OCI-LY7 (cell line): ENCODE results near the gene ST3GAL3. TPM values are rescaled to one million over a fixed set of nuclear protein-coding genes. Genes with fewer than 3 reads are reported as not detected.

Experiments used
- BruUV-seq: library from RNA; stranded (reverse); fragments of 400-500 nt; replicated peaks from 2 replicates; lab custom pipeline; 2021; lab: Mats Ljungman, UMichigan
- CTCF ChIA-PET: fragments of 300-600 bp; sonication (Branson Sonifier 250); formaldehyde crosslinking; loops from one replicate; lab custom pipeline; 2022; ENCODE audit warnings: antibody characterized with exemption; ENCODE audit not compliant: unreplicated experiment; lab: Charles Lee
- POLR2A ChIA-PET: fragments of 300-600 bp; sonication (Branson Sonifier 250); formaldehyde crosslinking; loops from one replicate; lab custom pipeline; 2022; ENCODE audit warnings: antibody characterized with exemption; lab: Charles Lee
- DNase-seq: peaks from one replicate; pipeline ENCODE4 v3.0.0-alpha.2; 2015; ENCODE audit warnings: low spot score
- H2AFZ ChIP-seq: fragments of 200-600 bp; sonication (generic), shearing (Covaris generic); 2 replicates; pipeline ENCODE4 v1.6.1; 2014; ENCODE audit warnings: mild to moderate bottlenecking, antibody characterized with exemption, low read length, moderate library complexity
- H3K27ac ChIP-seq: fragments of 200-600 bp; sonication (generic); 2 replicates; pipeline ENCODE4 v1.5.1; 2014; ENCODE audit warnings: mixed run types, low read depth, mild to moderate bottlenecking, moderate library complexity, low read length, inconsistent platforms; ENCODE audit not compliant: poor library complexity, severe bottlenecking
- H3K36me3 ChIP-seq: fragments of 200-600 bp; sonication (generic); 2 replicates; pipeline ENCODE4 v1.6.1; 2014; ENCODE audit warnings: mild to moderate bottlenecking, antibody characterized with exemption, low read length, moderate library complexity, mixed read lengths; ENCODE audit not compliant: insufficient read depth
- H3K4me1 ChIP-seq: fragments of 200-600 bp; sonication (generic); 2 replicates; pipeline ENCODE4 v1.5.1; 2014; ENCODE audit warnings: mild to moderate bottlenecking, low read length; ENCODE audit not compliant: insufficient read depth, poor library complexity, severe bottlenecking
- H3K4me2 ChIP-seq: fragments of 200-600 bp; sonication (generic); 2 replicates; pipeline ENCODE4 v1.6.1; 2014; ENCODE audit warnings: mild to moderate bottlenecking, low read length
- H3K4me3 ChIP-seq: fragments of 200-600 bp; sonication (generic); 2 replicates; pipeline ENCODE4 v1.5.1; 2014; ENCODE audit warnings: mild to moderate bottlenecking, low read depth, low read length; ENCODE audit not compliant: poor library complexity, severe bottlenecking
- H3K79me2 ChIP-seq: fragments of 200-600 bp; sonication (generic); 2 replicates; pipeline ENCODE4 v1.6.1; 2016; ENCODE audit warnings: low read depth, mild to moderate bottlenecking, low read length, moderate library complexity, mixed read lengths; ENCODE audit not compliant: insufficient read depth
- H3K9me2 ChIP-seq: fragments of 200-600 bp; sonication (generic); 2 replicates; pipeline ENCODE4 v1.6.1; 2016; ENCODE audit warnings: mild to moderate bottlenecking, low read length, mixed read lengths; ENCODE audit not compliant: insufficient read depth
- H3K9me3 ChIP-seq: fragments of 200-600 bp; sonication (generic); 2 replicates; pipeline ENCODE4 v1.6.1; 2014; ENCODE audit warnings: mild to moderate bottlenecking, mixed run types, low read length, mixed read lengths
- H4K20me1 ChIP-seq: fragments of 200-600 bp; sonication (generic); 2 replicates; pipeline ENCODE4 v1.6.1; 2014; ENCODE audit warnings: mild to moderate bottlenecking, antibody characterized with exemption, low read length, moderate library complexity, mixed read lengths; ENCODE audit not compliant: insufficient read depth
- CTCF ChIP-seq: fragments of 200-600 bp; sonication (generic); conservative IDR thresholded peaks from 2 replicates; pipeline ENCODE4 v1.5.1; 2014; ENCODE audit warnings: mild to moderate bottlenecking, antibody characterized with exemption, low read length, moderate library complexity, mixed read lengths
- EZH2phosphoT487 ChIP-seq: fragments of 200-600 bp; sonication (generic); IDR thresholded peaks from 2 replicates; pipeline ENCODE4 v1.6.1; 2018; ENCODE audit warnings: low read depth, borderline replicate concordance, mild to moderate bottlenecking, mixed run types, antibody characterized with exemption, low read length, moderate library complexity, mixed read lengths
- intact Hi-C: fragments of 100-400 bp; cut with micrococcal nuclease; formaldehyde crosslinking; loops from one replicate; pipeline ENCODE4 v1.10.0; 2022; ENCODE audit not compliant: unreplicated experiment
- total RNA-seq, 2 experiments: library from RNA; depleted of rRNA in 1 of 2; stranded (reverse); fragments of >200 nt in 1 of 2; shearing (Covaris generic) in 1 of 2; gene quantifications; 2 replicates each; pipeline ENCODE4 v1.2.3, GENCODE V29; 2014 to 2022

Gene ST3GAL3
- total RNA-seq, 2 experiments from 2014 or later = 24.0 to 45.0 TPM

DNA sequence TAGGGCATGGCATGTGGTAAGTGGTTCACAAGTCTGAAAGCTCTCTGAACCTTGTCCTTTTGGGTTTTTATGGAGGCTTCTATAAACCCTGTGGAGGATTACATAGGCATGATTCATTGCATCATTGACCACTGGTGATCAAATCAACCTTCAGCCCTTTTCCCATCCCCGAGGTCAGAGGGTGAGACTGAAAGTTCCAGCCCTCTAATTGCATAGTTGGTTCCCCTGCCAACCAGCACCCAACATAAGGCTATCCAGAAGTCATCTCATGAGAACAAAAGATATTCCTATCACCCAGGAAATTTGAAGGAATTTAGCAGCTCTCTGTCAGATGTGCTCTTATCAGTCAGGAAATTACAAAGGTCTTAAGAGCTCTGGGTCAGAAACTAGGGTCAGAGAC, 136.8 kb downstream of the ST3GAL3 start:
- no TSS peak for BruUV-seq
- no peak overlapping the region for H2AFZ ChIP-seq
- H3K9me3 ChIP-seq = no peaks in the 10 kb centered on the region; the same call in 1 of the 2 replicates
- no peaks in the 10 kb centered on the region for H3K4me1 ChIP-seq
- TF ChIP-seq EZH2phosphoT487 (no peak), CTCF (no peak)
- CTCF ChIA-PET = no interaction called here
- no peak overlapping the region for H3K4me3 ChIP-seq
- no peak overlapping the region for H3K4me2 ChIP-seq
- H3K27ac ChIP-seq = no peak overlapping the region
- H3K36me3 ChIP-seq = peaks cover 46% of the 10 kb centered on the region
- no peaks in the 10 kb centered on the region for H3K79me2 ChIP-seq
- no peaks in the 10 kb centered on the region for H3K9me2 ChIP-seq
- intact Hi-C loops = no loop called here
- no peaks in the 10 kb centered on the region for H4K20me1 ChIP-seq
- DNase-seq = no peak
- POLR2A ChIA-PET = interaction anchor here (0.9 kb wide), 1 partner anchor 13 kb away, joined by 3 read pairs; no protein-coding TSS in a partner anchor

GRCh38 chr1:43847290-43847689, 140.0 kb downstream of the ST3GAL3 start:
- H4K20me1 ChIP-seq = no peaks in the 10 kb centered on the region
- TF ChIP-seq CTCF (no peak), EZH2phosphoT487 (no peak)
- H3K9me2 ChIP-seq = no peaks in the 10 kb centered on the region
- H3K36me3 ChIP-seq = peaks cover 21% of the 10 kb centered on the region
- no peak overlapping the region for H3K4me2 ChIP-seq
- BruUV-seq = no TSS peak
- CTCF ChIA-PET = no interaction called here
- no peak overlapping the region for H3K4me3 ChIP-seq
- peaks cover 12% of the 10 kb centered on the region for H3K4me1 ChIP-seq
- no peak overlapping the region for H2AFZ ChIP-seq
- intact Hi-C loops = no loop called here
- no peak for DNase-seq
- POLR2A ChIA-PET = no interaction called here
- no peak overlapping the region for H3K27ac ChIP-seq
- H3K79me2 ChIP-seq = no peaks in the 10 kb centered on the region
- no peaks in the 10 kb centered on the region; the same call in 1 of the 2 replicates for H3K9me3 ChIP-seq

DNA sequence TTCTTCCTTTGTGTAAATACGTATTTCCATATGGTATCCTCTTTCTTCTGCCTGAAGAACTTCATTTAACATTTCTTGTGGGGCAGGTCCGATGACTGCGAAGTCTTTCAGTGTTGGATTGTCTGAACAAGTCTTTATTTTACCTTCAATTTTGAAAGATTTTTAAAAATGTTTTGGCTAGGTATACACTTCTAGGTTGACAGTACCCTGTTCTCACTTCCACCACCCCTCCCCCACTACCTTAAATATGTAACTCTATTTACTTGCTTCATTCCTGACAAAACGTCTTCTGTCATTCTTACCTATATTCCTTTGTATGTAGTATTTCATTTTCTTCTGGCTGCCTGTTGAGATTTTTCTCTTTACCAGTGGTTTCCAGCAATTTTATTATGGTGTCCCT, 140.5 kb downstream of the ST3GAL3 start:
- ChIA-PET POLR2A (no interaction called here), CTCF (no interaction called here)
- Histone ChIP-seq H3K4me2 (no peak overlapping the region), H3K9me2 (no peaks in the 10 kb centered on the region), H3K4me3 (no peak overlapping the region), H4K20me1 (no peaks in the 10 kb centered on the region), H2AFZ (no peak overlapping the region), H3K36me3 (peaks cover 15% of the 10 kb centered on the region), H3K4me1 (peaks cover 12% of the 10 kb centered on the region), H3K27ac (no peak overlapping the region), H3K79me2 (no peaks in the 10 kb centered on the region), H3K9me3 (no peaks in the 10 kb centered on the region; the same call in 1 of the 2 replicates)
- TF ChIP-seq EZH2phosphoT487 (no peak), CTCF (no peak)
- no peak for DNase-seq
- BruUV-seq = no TSS peak
- intact Hi-C loops = no loop called here
